Progenitor cell of endocrine pancreas (in vitro differentiated cells): ENCODE results near the gene BIRC2. TPM values are rescaled to one million over a fixed set of nuclear protein-coding genes. Genes with fewer than 3 reads are reported as not detected.

Experiments used
- DNase-seq: peaks from one replicate; pipeline ENCODE4 v3.0.0; 2021; ENCODE audit warnings: low spot score; ENCODE audit not compliant: unreplicated experiment
- H3K27ac Mint-ChIP-seq: 2 replicates; pipeline ENCODE4 v1.8.0; 2021; ENCODE audit warnings: mild to moderate bottlenecking, moderate library complexity, mixed read lengths
- H3K27me3 Mint-ChIP-seq: 2 replicates; pipeline ENCODE4 v1.8.0; 2021; ENCODE audit warnings: mixed read lengths
- H3K36me3 Mint-ChIP-seq: 2 replicates; pipeline ENCODE4 v1.8.0; 2022; ENCODE audit warnings: mixed read lengths; ENCODE audit not compliant: insufficient read depth
- H3K4me1 Mint-ChIP-seq: 2 replicates; pipeline ENCODE4 v1.8.0; 2021; ENCODE audit warnings: low read depth, mixed read lengths
- H3K4me3 Mint-ChIP-seq: 2 replicates; pipeline ENCODE4 v1.8.0; 2021; ENCODE audit warnings: low read depth, mild to moderate bottlenecking, moderate library complexity, mixed read lengths
- H3K9me3 Mint-ChIP-seq: 2 replicates; pipeline ENCODE4 v1.8.0; 2021; ENCODE audit warnings: low read depth, mixed read lengths
- CTCF ChIP-seq: fragments of 200-600 bp; sonication (generic); IDR thresholded peaks from one replicate; pipeline ENCODE4 v1.5.0; 2021; ENCODE audit warnings: antibody characterized with exemption, mild to moderate bottlenecking; ENCODE audit not compliant: unreplicated experiment
- total RNA-seq: library from RNA; stranded (reverse); gene quantifications from 2 replicates; pipeline ENCODE4 v1.2.1, GENCODE V29; 2021

BIRC2 gene
- total RNA-seq, 1 donor from 2014 or later = 66.3 TPM

- no peak for TF ChIP-seq CTCF
- Mint-ChIP-seq H3K4me1 (peaks cover 10% of the 10 kb centered on the region), H3K4me3 (no peak overlapping the region), H3K36me3 (peaks cover 3% of the 10 kb centered on the region), H3K27me3 (no peaks in the 10 kb centered on the region), H3K27ac (no peak overlapping the region), H3K9me3 (peaks cover 24% of the 10 kb centered on the region)
- no peak for DNase-seq
Observed at GRCh38 chr11:102306048-102306597, 40.9 kb upstream of the BIRC2 start.

- Mint-ChIP-seq H3K27me3 (no peaks in the 10 kb centered on the region), H3K4me3 (no peak overlapping the region), H3K9me3 (peaks cover 16% of the 10 kb centered on the region), H3K4me1 (peaks cover 10% of the 10 kb centered on the region), H3K27ac (no peak overlapping the region), H3K36me3 (no peaks in the 10 kb centered on the region)
- no peak for TF ChIP-seq CTCF
- no peak for DNase-seq
Observed at GRCh38 chr11:102306817-102307726, 39.9 kb upstream of the BIRC2 start.

GRCh38 chr11:102307727-102308038, 39.3 kb upstream of the BIRC2 start:
- no peak overlapping the region for H3K4me3 Mint-ChIP-seq
- H3K27ac Mint-ChIP-seq = no peak overlapping the region

GRCh38 chr11:102309621-102310541, 37.1 kb upstream of the BIRC2 start:
- Mint-ChIP-seq H3K36me3 (no peaks in the 10 kb centered on the region), H3K27me3 (no peaks in the 10 kb centered on the region), H3K4me1 (peaks cover 10% of the 10 kb centered on the region), H3K4me3 (no peak overlapping the region), H3K9me3 (peaks cover 6% of the 10 kb centered on the region), H3K27ac (no peak overlapping the region)
- TF ChIP-seq CTCF = peak; percentile 18
- DNase-seq = no peak

More at GRCh38 chr11:102307727-102308038, 39.3 kb upstream of the BIRC2 start:
- Mint-ChIP-seq H3K9me3 (peaks cover 16% of the 10 kb centered on the region), H3K36me3 (no peaks in the 10 kb centered on the region), H3K27me3 (no peaks in the 10 kb centered on the region), H3K4me1 (peaks cover 10% of the 10 kb centered on the region)
- no peak for DNase-seq
- no peak for TF ChIP-seq CTCF

GRCh38 chr11:102312667-102313066, 34.3 kb upstream of the BIRC2 start:
- Mint-ChIP-seq H3K4me1 (peaks cover 7% of the 10 kb centered on the region), H3K27ac (no peak overlapping the region), H3K36me3 (no peaks in the 10 kb centered on the region), H3K27me3 (peaks cover 8% of the 10 kb centered on the region), H3K9me3 (peaks cover 6% of the 10 kb centered on the region), H3K4me3 (no peak overlapping the region)
- TF ChIP-seq CTCF = no peak
- no peak for DNase-seq
